ENCODE data around the gene WNT9A.
"Not testable (repeated sequence)": the region's sequence is repeated elsewhere in the genome, so short reads cannot be mapped to it uniquely, and the experiment has no call there.

The WNT9A gene

GRCh38 chr1:227947676-227948492, at the start of gene WNT9A:
TSS of gene WNT9A (minus strand) at chr1:227947932. CDS start at chr1:227947887, 45 bp downstream.
- no peak for FAIRE-seq

GRCh38 chr1:227996187-227996950, 48.6 kb upstream of the WNT9A start:
- FAIRE-seq, result no peak

GRCh38 chr1:227994632-227995300, 47.0 kb upstream of the WNT9A start:
- no peak for FAIRE-seq

GRCh38 chr1:227987181-227987580, 39.4 kb upstream of the WNT9A start:
- no peak for FAIRE-seq

GRCh38 chr1:227975583-227976283, 28.0 kb upstream of the WNT9A start:
- FAIRE-seq, result not testable (repeated sequence)

GRCh38 chr1:227973724-227974288, 26.1 kb upstream of the WNT9A start:
- FAIRE-seq, result not testable (repeated sequence)

- FAIRE-seq, result not testable (repeated sequence)
Measured at GRCh38 chr1:227972843-227973374, 25.2 kb upstream of the WNT9A start.

GRCh38 chr1:227972283-227972679, 24.5 kb upstream of the WNT9A start:
- FAIRE-seq, result not testable (repeated sequence)

- not testable (repeated sequence) for FAIRE-seq
Measured at GRCh38 chr1:227971643-227972282, 24.0 kb upstream of the WNT9A start.

GRCh38 chr1:227971216-227971615, 23.5 kb upstream of the WNT9A start:
- not testable (repeated sequence) for FAIRE-seq

GRCh38 chr1:227970076-227970995, 22.6 kb upstream of the WNT9A start:
- FAIRE-seq, result not testable (repeated sequence)

GRCh38 chr1:227967815-227968214, 20.1 kb upstream of the WNT9A start:
- FAIRE-seq, result not testable (repeated sequence)

GRCh38 chr1:227966733-227967132, 19.0 kb upstream of the WNT9A start:
- not testable (repeated sequence) for FAIRE-seq

GRCh38 chr1:227961651-227962466, 14.1 kb upstream of the WNT9A start:
- no peak for FAIRE-seq

GRCh38 chr1:227959325-227959860, 11.7 kb upstream of the WNT9A start:
- no peak for FAIRE-seq

- FAIRE-seq, result no peak
Measured at GRCh38 chr1:227958617-227959324, 11.0 kb upstream of the WNT9A start.

GRCh38 chr1:227955808-227956207, 8.1 kb upstream of the WNT9A start:
- FAIRE-seq, result no peak

GRCh38 chr1:227954163-227954850, 6.6 kb upstream of the WNT9A start:
- no peak for FAIRE-seq

All from G401.6 (cell line).